ENCODE data around the gene MCM5.

MCM5 gene

DNA sequence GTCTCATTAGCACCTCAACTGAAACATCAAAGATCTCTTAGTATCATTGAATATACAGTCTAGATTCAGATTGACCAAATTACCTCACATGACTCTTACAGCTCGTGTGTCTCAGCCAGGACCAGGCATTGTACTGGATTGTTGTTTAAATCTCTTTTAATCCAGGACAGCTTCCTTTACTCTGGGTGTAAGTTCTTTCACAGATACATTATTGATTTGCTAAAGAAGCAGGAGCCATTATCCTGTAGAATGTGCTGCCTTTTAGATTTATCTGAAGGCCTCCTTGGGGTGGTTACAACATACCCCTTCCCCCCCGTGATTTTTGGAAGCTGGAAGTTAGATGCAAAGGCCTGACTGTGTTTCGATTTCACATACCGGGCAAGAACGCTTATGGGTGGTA is 4.2 kb downstream of the MCM5 start:
- FAIRE-seq, result no peak

DNA sequence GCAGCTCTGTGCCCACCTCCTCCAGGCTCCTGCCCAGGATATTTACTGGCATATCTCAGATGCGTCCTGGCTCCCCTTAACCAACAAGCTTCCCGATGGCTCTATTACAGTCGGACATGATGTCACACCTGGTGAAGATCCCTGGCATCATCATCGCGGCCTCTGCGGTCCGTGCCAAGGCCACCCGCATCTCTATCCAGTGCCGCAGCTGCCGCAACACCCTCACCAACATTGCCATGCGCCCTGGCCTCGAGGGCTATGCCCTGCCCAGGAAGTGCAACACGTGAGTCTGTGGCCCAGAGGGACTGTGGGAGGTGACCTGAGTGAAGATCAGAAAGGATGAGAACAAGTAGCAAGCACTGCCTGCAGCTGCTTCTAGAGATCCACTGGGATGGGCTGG is 6.5 kb downstream of the MCM5 start:
- no peak for FAIRE-seq

DNA sequence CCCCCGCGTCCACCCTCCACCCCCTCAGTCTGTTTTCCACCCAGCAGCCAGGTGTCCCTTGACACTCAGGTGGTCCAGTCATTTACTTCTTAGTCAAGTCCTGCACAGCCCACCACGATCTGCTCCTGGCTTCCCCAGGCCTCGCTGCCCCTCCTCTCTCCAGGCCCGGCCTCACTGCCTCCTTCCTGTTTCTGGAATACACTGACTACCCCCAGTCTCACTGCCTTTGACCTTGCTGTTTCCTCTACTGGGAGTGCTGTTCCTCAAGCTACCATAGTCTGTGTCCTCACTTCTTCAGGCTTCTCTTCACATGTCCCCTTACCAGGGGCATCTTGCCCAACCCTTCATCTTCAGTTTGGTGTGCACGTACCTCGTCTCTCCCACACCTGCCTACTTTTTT is 7.4 kb downstream of the MCM5 start:
- no peak for FAIRE-seq

DNA sequence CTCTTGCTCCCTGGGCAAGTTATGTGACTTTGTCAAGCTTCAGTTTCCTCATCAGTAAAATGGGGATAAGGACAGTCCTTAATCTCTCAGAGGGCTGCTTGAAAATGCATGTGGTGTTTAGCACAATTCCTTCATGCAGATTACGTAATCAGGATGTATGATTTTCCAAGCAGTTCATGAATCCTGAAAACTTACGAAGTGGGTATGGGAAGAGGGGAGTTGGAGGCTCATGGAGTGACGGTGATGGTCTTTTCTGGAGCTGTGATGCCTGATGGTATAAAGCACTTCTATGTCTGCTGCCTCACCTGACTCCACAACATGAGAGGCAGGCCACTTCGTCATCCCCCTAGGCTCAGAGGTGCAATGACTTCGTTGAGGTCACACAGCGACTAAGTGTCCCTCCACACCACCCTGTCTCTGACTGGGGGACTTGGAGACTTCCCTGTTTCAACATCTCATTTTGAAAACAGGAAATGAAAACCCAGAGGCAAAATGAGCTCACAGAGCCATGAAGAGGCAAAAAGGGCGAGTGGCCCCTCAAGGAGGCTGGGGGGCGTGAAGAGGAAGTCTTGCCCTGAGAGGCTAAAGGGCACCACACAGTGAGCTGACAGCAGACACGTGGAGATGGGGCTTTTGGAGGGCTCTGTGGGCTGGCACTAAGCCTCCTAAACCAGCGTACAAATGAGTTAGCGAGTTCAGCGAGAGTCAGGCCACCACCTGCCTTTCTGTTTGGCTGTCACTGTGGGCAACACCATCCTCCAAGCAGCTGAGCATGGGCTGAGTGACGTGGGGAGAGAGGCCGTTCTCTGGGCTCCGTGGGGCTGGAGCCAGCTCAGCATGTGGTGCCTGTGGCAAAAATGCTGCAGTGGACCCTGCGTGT is 10.1 kb downstream of the MCM5 start:
- no peak for FAIRE-seq

DNA sequence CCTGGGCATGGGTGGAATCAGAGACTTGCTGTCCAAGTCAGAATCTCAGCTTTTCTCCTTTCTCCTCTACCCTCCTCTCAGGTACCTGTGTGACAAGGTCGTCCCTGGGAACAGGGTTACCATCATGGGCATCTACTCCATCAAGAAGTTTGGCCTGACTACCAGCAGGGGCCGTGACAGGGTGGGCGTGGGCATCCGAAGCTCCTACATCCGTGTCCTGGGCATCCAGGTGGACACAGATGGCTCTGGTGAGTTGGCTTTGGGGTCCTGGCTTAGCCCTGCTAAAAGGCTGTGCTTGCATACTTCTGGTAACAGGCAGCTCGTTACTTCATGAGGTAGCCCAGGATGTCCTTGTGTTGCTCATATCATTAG is 10.7 kb downstream of the MCM5 start:
- no peak for FAIRE-seq

DNA sequence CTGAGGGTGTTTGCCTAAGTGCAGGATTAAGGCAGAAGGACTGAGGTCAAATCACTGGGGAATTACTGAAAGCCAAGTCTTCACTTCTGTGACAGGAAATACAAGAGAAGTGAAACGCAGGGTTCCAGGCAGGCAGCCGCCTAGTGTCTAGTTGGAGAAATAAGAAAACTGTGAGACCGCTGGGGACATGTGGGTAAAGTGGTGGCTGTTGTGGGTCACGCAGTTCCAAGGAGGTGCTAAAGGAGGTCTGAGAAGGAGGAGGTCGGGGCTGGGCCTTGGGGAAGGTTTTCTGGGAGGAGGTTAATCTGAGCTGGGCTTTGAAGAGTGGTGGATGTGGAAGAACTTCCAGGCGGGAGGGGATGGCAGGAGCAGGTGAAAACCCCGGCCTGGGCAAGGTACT is 11.2 kb downstream of the MCM5 start:
- no peak for FAIRE-seq

DNA sequence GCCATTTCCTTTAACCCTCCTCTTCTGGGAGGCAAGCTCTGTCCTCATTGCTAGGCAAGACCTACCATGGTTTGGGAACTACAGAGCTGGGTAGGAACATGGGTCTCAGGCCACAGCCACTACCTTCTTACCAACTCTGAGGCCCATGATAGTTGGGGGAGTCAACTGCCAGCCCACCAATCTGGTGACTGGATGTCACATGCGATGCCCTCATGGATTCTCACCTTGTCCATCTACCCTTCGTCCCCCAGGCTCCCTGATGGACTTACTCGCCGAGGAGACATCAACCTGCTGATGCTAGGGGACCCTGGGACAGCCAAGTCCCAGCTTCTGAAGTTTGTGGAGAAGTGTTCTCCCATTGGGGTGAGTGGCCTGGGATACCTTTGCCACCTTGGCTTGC is 13.7 kb downstream of the MCM5 start:
- FAIRE-seq, result no peak

DNA sequence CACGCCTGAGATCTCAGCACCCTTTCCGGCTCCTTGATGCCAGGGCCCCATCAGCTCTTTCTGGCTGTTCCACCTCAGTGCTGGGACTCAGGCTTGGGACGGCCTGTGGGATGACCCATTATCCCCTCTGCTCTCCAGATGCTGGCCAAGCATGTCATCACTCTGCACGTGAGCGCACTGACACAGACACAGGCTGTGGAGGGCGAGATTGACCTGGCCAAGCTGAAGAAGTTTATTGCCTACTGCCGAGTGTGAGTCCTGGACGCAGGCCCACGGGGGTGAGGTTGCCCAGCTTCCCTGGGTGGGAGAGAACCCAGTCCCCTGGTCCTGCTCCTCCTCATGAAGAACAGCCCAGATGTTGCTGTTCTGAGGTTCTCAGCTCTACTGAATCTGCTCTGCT is 17.7 kb downstream of the MCM5 start:
- FAIRE-seq, result no peak

DNA sequence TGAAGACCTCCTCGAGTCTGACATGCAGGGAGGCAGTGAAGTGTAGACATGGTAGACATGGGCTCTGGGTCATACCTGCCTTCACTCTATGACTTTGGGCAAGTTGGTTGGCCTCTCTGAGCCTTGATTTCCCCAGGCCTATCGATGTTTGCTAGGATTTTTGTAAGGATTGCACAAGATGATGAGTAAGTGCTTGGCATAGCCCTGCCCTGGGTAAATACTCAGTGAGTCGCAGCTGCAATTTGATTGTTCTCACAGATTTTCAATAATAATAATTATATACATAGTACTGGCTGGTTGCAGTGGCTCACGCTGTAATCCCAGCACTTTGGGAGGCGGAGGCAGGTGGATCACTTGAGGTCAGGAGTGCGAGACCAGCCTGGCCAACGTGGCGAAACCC is 18.1 kb downstream of the MCM5 start:
- no peak for FAIRE-seq

DNA sequence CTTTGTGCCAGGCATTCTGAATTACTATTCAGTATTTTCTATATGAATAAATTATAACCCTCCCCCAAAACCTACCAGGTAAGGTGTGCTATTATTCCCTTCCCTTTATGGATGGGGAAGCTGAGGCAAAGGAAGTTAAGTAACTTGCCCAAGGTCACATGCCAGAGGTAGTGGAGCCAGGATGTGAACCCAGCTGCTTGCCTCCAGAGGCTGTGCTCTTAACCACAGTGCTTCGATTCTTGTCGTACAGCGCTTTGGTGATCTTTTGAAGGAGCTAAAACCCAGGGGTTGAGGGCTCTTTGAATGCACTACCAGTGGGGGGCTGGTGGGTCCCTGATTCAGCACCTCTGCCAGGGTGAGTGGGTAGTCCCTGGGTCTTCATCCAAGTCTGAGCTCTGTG is 18.8 kb downstream of the MCM5 start:
- no peak for FAIRE-seq

DNA sequence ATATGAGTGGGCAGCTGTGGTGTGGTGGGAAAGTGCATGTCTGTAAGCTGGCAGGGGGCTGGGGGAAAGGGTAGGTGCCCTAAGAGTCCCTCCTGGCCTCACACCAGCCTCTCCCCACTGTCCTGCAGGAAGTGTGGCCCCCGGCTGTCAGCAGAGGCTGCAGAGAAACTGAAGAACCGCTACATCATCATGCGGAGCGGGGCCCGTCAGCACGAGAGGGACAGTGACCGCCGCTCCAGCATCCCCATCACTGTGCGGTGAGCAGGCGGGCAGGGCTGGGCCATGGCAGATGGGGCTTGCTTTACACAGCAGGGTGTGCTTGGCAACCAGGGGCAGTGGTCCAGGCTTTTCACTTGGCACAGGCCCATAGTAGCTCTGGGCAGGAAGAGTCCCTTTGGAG is 19.8 kb downstream of the MCM5 start:
- FAIRE-seq, result no peak

DNA sequence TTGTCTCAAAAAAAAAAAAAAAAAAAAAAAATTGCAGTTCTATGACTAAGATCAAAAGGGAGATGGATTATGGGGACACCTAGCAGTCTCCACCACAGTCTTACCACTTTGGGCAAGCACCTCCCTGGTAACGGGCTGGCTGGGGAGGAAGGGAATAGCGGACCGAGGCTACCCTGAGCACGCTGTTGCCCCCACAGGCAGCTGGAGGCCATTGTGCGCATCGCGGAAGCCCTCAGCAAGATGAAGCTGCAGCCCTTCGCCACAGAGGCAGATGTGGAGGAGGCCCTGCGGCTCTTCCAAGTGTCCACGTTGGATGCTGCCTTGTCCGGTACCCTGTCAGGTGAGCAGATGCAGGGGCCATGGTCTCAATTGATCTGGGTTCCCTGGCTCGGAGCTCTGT is 21.2 kb downstream of the MCM5 start:
- FAIRE-seq, result no peak

DNA sequence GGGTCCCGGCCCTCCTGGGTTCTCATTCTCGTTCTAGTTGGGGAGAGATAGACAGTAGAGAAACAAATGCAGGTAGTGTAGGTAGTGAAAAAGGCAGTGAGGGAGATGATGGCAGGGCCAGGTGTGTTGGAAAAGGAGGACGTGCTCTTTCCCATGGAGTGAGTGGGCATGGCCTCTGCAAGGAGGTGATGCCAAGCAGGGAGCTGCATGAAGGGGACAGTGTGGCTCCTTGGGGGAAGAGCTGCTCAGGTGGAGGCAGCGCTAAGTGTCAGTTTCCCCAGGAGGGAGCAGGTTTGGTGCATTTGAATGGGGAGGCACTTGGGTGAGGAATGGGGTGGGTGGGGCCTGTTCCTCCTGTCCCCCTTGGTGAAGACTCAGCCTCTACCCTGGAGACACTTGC is 22.2 kb downstream of the MCM5 start:
- FAIRE-seq, result no peak

DNA sequence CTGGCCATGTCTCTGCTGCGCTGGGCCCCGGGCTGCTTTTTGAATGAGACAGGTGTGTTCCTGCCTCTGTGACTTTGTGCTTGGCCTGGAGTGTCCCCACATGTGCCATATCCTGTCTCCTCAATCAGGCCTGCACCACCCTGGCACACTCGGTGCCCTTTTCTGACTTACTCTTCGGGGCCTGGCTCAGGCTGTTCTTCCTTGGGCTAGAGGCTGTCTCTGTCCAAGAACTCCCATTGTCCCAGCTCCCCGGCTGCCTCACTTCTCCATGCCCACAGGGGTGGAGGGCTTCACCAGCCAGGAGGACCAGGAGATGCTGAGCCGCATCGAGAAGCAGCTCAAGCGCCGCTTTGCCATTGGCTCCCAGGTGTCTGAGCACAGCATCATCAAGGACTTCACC is 23.0 kb downstream of the MCM5 start:
- FAIRE-seq, result no peak

DNA sequence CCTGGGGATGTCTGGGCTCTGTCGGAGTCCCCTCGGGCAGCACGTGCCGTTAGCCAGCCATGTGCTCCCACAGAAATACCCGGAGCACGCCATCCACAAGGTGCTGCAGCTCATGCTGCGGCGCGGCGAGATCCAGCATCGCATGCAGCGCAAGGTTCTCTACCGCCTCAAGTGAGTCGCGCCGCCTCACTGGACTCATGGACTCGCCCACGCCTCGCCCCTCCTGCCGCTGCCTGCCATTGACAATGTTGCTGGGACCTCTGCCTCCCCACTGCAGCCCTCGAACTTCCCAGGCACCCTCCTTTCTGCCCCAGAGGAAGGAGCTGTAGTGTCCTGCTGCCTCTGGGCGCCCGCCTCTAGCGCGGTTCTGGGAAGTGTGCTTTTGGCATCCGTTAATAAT is 24.1 kb downstream of the MCM5 start:
- no peak for FAIRE-seq

DNA sequence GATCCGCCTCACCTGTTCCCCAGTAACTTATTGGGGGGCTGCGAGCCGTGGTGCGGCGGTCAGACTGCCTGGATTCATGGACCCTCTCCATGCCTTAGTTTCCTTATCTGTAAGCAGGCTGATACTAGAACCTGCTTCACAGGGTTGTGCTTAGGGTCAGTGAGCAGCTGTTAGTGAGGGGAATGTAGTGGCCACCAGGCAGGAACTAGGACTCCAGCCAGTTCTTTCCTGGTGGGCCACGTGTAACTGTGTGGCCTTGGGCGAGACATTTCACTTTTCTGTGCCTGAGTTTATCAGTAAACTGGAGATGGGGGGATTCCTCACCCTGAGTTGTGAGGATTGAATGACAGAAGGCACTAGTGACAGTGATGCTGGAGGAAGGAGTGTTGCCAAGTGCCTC is 24.8 kb downstream of the MCM5 start:
- FAIRE-seq, result no peak

DNA sequence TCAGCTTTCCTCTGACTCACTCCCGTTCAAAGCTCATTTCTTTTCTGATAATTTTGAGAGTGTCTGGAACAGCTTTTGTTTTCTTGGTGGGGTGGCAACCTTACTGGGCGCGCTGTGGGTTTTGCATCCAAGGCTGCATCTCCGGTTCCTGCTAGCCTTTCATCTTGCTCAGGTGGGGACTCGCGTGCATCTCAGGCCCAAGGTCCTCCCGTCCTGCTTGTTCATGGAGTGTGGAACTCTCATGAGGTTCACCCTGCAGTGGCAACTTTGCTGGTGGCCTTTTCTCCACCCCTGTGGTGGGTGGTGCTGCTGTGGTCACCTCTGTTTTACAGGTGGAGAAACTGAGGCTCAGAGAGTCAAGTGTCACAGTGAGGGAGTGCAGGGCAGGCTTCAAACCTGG is 25.6 kb downstream of the MCM5 start:
- FAIRE-seq, result no peak

DNA sequence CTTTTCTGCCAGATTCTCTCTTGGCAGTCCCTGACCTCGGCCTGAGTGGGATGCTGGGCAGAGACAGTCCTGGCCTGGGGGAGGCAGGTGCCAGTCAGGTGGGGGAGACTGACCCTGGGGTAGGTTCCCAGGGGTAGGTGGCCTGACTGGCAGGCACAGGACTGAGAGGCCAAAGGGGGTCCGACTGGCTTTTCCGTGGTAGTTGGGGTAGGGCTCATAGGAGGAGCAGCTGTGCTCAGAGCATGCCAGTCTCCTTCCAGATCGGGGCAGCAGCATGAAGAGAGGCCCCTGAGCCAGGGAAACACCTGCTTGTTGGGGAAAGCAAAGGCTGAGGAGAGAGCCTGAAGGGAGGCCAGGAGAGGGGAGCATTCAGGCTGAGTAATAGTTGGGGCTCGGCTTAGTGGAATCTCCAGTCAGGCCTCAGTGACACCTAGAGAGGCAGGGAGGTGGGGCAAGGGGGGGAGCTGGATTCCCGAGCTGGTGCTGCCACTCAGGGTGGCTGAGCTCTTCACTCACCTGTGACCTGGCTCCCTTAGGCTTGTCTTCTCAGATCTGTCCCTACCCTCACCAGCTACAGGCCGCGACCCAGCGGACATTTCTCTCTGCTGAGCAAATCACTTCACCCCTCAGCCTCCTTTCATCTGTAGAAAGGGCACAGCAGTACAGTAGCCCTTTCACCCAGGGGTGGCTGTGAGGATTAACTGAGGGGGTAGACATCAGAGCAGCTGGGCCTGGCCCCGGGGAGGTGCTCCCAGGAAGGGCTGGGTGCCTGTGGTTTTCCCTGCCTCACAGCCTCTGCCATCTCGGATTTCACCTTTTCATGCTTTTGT is 26.2 kb downstream of the MCM5 start:
- no peak for FAIRE-seq

DNA sequence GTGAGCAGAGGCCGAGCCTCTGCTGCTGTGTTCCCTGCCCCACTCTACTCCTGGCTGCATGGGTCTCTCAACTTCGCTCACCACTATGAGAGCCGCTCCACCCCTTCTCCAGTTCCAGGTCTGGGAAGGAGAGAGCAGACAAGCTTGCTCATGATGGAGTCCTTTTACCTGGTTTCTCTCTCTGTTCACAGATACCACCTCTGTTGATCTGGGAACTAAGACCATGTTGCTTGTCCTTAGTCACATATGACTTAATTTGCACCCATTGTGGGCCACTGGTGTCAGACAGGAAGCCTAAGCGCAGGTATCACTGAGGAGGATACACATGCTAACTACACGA is 26.8 kb downstream of the MCM5 start:
- FAIRE-seq, result no peak

DNA sequence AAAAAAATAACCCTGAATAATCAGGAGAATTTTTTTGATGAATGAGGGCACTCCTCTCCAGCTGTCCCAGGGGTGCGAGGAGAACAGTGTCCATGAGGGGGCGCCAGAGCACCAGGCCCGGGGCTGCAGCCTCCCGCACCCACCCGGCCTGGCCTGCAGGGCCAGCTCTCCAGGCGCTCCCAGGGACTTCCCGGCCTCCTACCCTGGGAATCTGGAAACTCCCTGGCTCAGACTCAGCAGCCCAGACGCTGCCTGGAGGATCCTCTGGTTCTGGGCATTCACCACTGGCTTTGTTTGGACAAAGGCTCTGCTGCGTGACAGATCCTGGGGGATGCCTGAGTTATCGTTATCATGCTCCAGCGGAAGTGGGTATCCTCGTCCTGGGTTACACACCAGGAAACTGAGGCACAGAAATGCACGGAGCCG is 31.0 kb downstream of the MCM5 start:
- no peak for FAIRE-seq

DNA sequence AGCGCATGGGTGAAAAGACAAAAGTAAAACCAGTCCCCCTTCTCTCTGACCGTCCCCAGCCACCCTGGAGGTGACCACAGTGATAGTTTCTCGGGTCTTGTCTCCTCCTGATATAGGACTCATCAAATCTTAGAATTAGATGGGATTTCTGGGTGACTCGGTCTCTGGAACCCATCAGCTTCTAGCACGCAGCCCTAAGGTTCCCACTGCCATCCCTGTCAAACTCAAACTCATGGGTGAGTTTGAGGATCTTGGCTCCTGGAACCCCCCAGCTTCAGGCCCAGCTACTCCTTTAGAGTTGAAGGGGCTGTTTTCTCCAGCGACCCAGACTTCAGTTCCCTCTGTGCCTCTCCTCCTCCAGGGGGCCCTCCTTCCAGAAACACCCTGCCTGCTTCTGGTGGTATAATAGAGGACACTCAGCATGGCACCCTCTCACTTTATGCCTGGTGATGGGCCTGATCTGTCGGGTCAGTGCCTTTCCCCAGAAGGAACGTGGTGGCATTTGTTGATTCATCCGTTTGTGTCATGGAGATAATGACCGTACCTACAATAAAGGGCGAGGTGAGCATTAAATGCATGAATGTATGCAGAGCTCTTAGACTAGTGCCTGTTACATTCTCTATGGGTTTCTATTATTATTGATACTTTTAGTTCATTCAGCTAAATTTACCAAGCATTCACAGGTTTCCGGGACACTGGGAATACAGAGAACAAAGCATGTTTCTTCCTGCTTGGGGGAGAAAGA is 31.7 kb downstream of the MCM5 start:
- no peak for FAIRE-seq

DNA sequence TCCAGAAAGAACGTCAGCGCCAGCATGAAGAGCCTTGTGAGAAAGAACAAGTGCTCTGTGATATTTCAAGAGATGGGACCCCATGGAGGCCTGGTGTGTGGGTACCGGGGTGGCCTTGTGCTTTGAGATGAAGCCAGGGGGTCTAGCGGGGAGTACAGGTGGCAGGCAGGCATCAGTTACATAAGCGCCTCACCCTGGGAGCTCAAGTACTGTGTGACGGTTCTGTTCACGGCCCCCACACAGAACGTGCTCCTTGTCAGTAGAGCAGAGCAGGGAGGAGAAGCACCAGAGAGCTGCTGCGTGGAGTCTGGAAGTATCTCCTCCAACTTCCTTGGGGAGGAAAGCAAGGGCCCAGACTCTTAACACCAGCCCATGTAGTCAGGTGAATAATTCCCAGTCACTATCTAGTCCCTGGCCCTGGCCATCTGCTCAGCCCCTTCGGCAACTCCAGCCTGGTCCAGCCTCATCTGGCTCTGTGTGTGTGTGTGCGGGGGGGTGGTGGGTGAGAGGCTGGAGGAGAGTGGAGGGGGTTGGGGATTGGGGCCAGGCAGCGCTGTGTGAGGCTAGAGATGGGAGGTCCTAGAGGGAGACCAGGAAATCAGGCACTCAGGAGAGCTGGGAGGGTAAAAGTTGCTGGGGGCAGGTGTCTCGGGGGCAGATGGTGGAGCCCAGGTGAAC is 32.4 kb downstream of the MCM5 start:
- FAIRE-seq, result no peak

DNA sequence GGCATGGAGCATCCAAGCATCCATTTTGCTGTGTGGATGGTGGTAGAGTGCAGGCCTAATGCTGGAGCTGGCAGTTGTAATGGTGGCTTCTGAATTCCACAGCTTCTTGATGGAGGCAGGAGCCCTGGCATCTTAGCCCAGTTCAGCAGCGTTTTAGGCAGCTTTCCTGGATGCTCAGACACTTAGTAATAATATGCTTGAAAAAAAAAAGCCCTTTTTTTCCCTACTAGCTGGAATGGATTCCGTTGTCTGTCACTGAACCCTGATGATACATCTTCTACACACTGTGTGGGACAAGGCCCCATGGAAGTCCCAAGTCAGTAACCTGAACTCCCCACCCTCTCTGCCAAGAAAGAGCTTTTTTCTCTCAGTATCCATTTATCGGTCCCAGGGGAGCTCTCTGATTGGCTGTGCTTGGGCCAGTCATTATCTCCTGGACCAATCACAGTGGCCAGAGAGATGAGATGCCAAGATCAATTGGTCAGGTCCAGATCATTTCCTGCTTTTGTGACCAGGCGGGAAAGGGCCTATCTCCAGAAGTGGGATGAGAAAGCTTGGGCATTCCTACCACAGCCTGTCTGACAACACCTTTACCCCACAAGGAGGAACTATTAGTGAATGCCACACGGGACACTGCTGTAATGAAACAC is 34.2 kb downstream of the MCM5 start:
- FAIRE-seq, result no peak
